DND-41 (cell line): Measurements from ENCODE around the gene PRSS12.

Experiments used
- EZH2 ChIP-seq: IDR thresholded peaks from 3 replicates; pipeline ENCODE4 v1.6.1; 2012; ENCODE audit warnings: borderline replicate concordance, low read depth, mild to moderate bottlenecking, moderate library complexity, low read length, inconsistent platforms; ENCODE audit not compliant: severe bottlenecking
- TF ChIP-seq, protein P1 (sequence below): IDR thresholded peaks from 2 replicates; pipeline ENCODE4 v1.5.1; 2012; ENCODE audit warnings: borderline replicate concordance, low read length, moderate library complexity, mild to moderate bottlenecking; ENCODE audit not compliant: poor library complexity, severe bottlenecking; ENCODE audit errors: extremely low read depth

DNA sequence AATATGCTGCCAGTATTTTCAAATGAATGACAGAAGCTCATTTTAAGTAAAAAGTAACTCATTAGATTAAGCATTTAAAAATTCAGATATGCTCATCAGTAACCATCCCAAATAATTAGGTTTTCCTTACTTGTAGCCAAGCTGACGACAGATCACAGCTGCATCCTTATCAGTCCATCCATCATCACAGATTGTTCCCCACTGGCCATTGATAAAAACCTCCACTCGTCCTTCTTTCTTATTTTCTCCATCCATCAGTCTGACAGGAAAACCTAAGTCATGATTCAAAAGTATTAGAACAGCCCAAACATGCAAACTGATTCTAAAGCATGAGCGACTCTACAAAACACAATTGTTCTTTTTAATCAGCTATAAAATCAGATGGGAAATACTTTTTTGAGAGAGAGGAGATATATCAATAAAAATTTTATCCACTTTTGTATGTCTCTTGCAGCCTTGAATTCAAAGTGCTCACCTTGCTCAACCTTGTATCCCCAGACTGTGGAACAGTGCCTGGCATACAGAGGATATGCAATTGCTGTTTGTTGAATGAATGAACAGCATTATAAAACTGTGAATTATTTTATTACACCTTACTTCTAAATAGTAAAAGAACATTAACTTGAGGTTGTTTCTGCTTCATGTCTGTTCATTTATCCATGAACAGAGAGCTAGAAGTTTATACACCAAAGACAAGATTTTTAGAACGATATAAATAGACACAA is 44.3 kb downstream of the PRSS12 start:
- TF ChIP-seq, protein P1, sequence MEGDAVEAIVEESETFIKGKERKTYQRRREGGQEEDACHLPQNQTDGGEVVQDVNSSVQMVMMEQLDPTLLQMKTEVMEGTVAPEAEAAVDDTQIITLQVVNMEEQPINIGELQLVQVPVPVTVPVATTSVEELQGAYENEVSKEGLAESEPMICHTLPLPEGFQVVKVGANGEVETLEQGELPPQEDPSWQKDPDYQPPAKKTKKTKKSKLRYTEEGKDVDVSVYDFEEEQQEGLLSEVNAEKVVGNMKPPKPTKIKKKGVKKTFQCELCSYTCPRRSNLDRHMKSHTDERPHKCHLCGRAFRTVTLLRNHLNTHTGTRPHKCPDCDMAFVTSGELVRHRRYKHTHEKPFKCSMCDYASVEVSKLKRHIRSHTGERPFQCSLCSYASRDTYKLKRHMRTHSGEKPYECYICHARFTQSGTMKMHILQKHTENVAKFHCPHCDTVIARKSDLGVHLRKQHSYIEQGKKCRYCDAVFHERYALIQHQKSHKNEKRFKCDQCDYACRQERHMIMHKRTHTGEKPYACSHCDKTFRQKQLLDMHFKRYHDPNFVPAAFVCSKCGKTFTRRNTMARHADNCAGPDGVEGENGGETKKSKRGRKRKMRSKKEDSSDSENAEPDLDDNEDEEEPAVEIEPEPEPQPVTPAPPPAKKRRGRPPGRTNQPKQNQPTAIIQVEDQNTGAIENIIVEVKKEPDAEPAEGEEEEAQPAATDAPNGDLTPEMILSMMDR: no peak
- no peak for TF ChIP-seq EZH2
